Prostate gland (tissue), 2 donors: ENCODE results near the gene HPCA. TPM values are rescaled to one million over a fixed set of nuclear protein-coding genes. Genes with fewer than 3 reads are reported as not detected.

ENCODE experiments used
- DNase-seq: peaks from one replicate; pipeline ENCODE4 v3.0.0-alpha.2; 2019; ENCODE audit warnings: low spot score
- H3K27ac ChIP-seq, 2 donors: fragments of 200-600 bp; sonication (generic); 2 replicates each; pipeline ENCODE4 v1.5.1; 2017 to 2019
- H3K27me3 ChIP-seq: fragments of 200-600 bp; sonication (generic); replicated peaks from 2 replicates; pipeline ENCODE4 v1.5.1; 2019; ENCODE audit not compliant: insufficient read depth
- H3K36me3 ChIP-seq, 2 donors: fragments of 200-600 bp; sonication (generic); 1 replicate in 1 of 2; 2 replicates in 1 of 2; pipeline versions ENCODE4 v1.5.1 to v1.8.1; 2017 to 2019
- H3K4me1 ChIP-seq: fragments of 200-600 bp; sonication (generic); replicated peaks from 2 replicates; pipeline ENCODE4 v1.5.1; 2019
- H3K4me3 ChIP-seq, 2 donors: fragments of 200-600 bp; sonication (generic); 2 replicates each; pipeline ENCODE4 v1.5.1; 2017 to 2019
- H3K9me3 ChIP-seq: fragments of 200-600 bp; sonication (generic); 2 replicates; pipeline ENCODE4 v1.5.1; 2017
- CTCF ChIP-seq, 4 experiments: fragments of 200-600 bp in 2 of 4; fragments of 450-650 bp in 2 of 4; sonication (generic) in 2 of 4; IDR thresholded peaks; 1 replicate in 3 of 4; 2 replicates in 1 of 4; pipeline ENCODE4 v1.5.1; 2016 to 2019; ENCODE audit warnings: antibody characterized with exemption in 4 of 4, mild to moderate bottlenecking in 2 of 4, moderate library complexity in 2 of 4
- POLR2A ChIP-seq: fragments of 450-650 bp; IDR thresholded peaks from one replicate; pipeline ENCODE4 v1.6.1; 2016; ENCODE audit warnings: antibody characterized with exemption, mild to moderate bottlenecking
- POLR2AphosphoS5 ChIP-seq: sonication (generic); formaldehyde crosslinking; IDR thresholded peaks from one replicate; pipeline ENCODE4 v1.6.1; 2017; ENCODE audit warnings: antibody characterized with exemption
- WGBS: methylation state at CpG from one replicate; pipeline ENCODE4 v1.1.5; 2018; 5-methylcytosine and 5-hydroxymethylcytosine counted together
- intact Hi-C: fragments of 100-400 bp; cut with DNase I; formaldehyde crosslinking; loops from one replicate; pipeline ENCODE4 v1.14.2; 2022
- total RNA-seq, 2 donors: library from RNA; depleted of rRNA; stranded (reverse); fragments of >200 nt; gene quantifications; one replicate each; pipeline ENCODE4 v1.1.0, GENCODE V29; 2016

The HPCA gene
- total RNA-seq, 2 donors from 2014 or later, result 1.6 TPM; not detected in 1

GRCh38 chr1:32892368-32893197 lies 6.3 kb downstream of the HPCA start:
- H3K27me3 ChIP-seq, result peaks cover 9% of the 10 kb centered on the region
- H3K27ac ChIP-seq, result no peak overlapping the region
- H3K9me3 ChIP-seq, result no peaks in the 10 kb centered on the region
- H3K4me1 ChIP-seq, result no peaks in the 10 kb centered on the region
- no peak for DNase-seq
- intact Hi-C loops, result no loop called here
- peak overlapping the region; percentile 33 to 39 for H3K4me3 ChIP-seq
- H3K36me3 ChIP-seq, result no peaks in the 10 kb centered on the region
- TF ChIP-seq POLR2A (no peak), POLR2AphosphoS5 (no peak), CTCF (IDR thresholded peaks at IDR 0.05) (peak in 3 of 4 experiments; percentile 10 to 58 (median 13))
- WGBS, result 34% methylated on average over 27 of the region's 49 CpGs

DNA sequence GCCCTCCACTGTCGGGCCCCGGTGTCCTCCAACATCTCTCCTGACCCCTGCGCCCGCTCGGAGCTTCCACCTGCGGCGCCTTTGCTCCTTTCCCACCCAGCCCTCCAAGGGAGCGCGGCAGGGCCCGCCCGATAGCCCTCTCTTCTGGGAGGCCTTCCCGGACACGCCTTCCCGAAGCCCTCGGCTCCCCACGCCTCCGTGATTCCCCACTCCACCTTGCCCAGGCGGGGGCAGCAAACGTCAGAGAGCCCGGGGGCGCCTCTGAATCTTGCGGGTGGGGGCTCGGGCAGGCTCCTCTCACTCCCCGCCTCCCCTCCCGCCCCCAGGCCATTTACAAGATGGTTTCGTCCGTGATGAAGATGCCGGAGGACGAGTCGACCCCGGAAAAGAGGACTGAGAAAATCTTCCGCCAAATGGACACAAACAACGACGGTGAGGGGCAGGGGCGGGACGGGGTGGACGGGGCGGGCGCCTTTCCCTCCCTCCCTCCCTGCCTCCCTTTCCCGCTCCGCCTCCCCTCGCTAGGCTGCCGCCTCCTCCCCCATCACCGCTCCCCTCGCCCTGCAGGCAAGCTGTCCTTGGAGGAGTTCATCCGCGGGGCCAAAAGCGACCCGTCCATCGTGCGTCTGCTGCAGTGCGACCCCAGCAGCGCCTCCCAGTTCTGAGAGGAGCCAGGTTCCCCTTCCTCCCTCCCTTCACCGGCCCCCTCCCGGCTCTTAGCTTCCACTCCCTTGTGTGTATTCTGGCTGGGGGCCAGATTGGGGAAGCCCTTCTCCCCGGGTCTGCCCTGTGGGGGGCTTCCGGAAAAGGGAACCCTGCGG lies 7.1 kb downstream of the HPCA start:
- WGBS, result 1% methylated on average over 57 of the region's 58 CpGs
- Histone ChIP-seq H3K27ac (peak overlapping the region in 1 of 2 donors; percentile 33), H3K36me3 (no peaks in the 10 kb centered on the region), H3K27me3 (peaks cover 6% of the 10 kb centered on the region), H3K4me1 (no peaks in the 10 kb centered on the region), H3K9me3 (no peaks in the 10 kb centered on the region), H3K4me3 (peak overlapping the region; percentile 33 to 39)
- intact Hi-C loops, result no loop called here
- peak; percentile 46 for DNase-seq
- no peak for TF ChIP-seq POLR2AphosphoS5
- TF ChIP-seq CTCF (IDR thresholded peaks at IDR 0.05), result peak in 2 of 4 experiments; percentile 2 to 6

DNA sequence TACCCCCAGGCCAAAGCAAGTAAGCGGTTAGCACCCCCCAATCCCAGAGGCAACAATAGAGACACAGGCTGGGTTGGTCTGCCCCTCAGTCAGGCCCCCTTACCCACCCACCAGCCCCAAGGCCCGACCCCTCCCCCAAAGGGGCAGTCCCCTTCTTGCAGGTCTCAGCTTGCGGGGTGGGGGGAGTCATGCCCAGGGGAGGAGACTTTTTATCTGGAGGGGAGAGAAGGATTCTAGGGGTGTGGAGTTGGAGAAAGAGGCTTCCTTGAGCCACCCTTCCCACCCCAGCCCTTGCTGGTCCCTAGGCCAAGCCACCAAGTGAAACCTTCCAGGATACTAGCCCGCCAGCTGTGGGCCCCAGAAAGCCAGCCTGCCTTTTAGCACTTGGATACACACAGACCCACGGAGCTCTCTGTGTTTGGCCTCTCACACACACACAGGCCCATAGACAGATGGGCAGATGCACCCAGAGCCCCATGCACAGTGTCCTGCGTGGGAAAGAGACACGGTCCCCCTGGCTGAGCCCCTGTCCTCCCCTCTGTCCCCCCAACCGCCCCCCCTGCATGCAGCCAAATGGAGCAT lies 7.8 kb downstream of the HPCA start:
- intact Hi-C loops, result no loop called here
- no peaks in the 10 kb centered on the region for H3K36me3 ChIP-seq
- 64% methylated on average over 6 of the region's 8 CpGs for WGBS
- DNase-seq, result no peak
- H3K9me3 ChIP-seq, result no peaks in the 10 kb centered on the region
- H3K27me3 ChIP-seq, result peaks cover under 1% of the 10 kb centered on the region
- no peak for TF ChIP-seq POLR2AphosphoS5
- no peak for TF ChIP-seq POLR2A
- TF ChIP-seq CTCF (IDR thresholded peaks at IDR 0.05), result no peak
- no peak overlapping the region for H3K27ac ChIP-seq
- peak overlapping the region in 1 of 2 donors; percentile 39 for H3K4me3 ChIP-seq
- no peaks in the 10 kb centered on the region for H3K4me1 ChIP-seq

GRCh38 chr1:32894681-32895080 lies 8.4 kb downstream of the HPCA start:
- Histone ChIP-seq H3K27ac (no peak overlapping the region), H3K4me3 (no peak overlapping the region), H3K9me3 (no peaks in the 10 kb centered on the region), H3K4me1 (no peaks in the 10 kb centered on the region), H3K36me3 (no peaks in the 10 kb centered on the region), H3K27me3 (no peaks in the 10 kb centered on the region)
- DNase-seq, result no peak
- intact Hi-C loops, result no loop called here
- 78% methylated on average over 6 of the region's 6 CpGs for WGBS
- TF ChIP-seq POLR2AphosphoS5 (no peak), POLR2A (no peak), CTCF (IDR thresholded peaks at IDR 0.05) (no peak)
